SK-N-SH treated with all-trans-retinoic acid at 6 μM for 48 hours (cell line): Measurements from ENCODE around the gene NCAM1.

Experiments
- ARNTL ChIP-seq: fragments of 450-650 bp; formaldehyde crosslinking; IDR thresholded peaks from 2 replicates; pipeline ENCODE4 v1.5.0; 2020; ENCODE audit warnings: low read depth, mild to moderate bottlenecking, moderate library complexity, borderline replicate concordance
- BACH2 ChIP-seq: fragments of 250-450 bp; sonication (Bioruptor Pico); IDR thresholded peaks from 2 replicates; pipeline ENCODE4 v1.9.0; 2021; ENCODE audit warnings: mild to moderate bottlenecking, borderline replicate concordance
- CSDC2 ChIP-seq: fragments of 250-450 bp; sonication (Bioruptor Pico); IDR thresholded peaks from 2 replicates; pipeline ENCODE4 v1.5.0; 2020; ENCODE audit warnings: mild to moderate bottlenecking, moderate library complexity
- OSR1 ChIP-seq: fragments of 250-450 bp; sonication (Bioruptor Pico); IDR thresholded peaks from 2 replicates; pipeline ENCODE4 v1.8.0; 2022; ENCODE audit warnings: moderate library complexity, mild to moderate bottlenecking, inconsistent platforms
- PPARA ChIP-seq: fragments of 250-450 bp; sonication (Bioruptor Pico); IDR thresholded peaks from 2 replicates; pipeline ENCODE4 v1.5.0; 2020; ENCODE audit warnings: mild to moderate bottlenecking, borderline replicate concordance
- SNAI2 ChIP-seq: fragments of 250-450 bp; sonication (Bioruptor Pico); IDR thresholded peaks from 2 replicates; pipeline ENCODE4 v1.5.0; 2020; ENCODE audit warnings: mild to moderate bottlenecking, moderate library complexity
- TOX ChIP-seq: fragments of 250-450 bp; sonication (Bioruptor Pico); IDR thresholded peaks from 2 replicates; pipeline ENCODE4 v1.8.0; 2021; ENCODE audit warnings: mild to moderate bottlenecking, moderate library complexity, borderline replicate concordance
- ZFP3 ChIP-seq: fragments of 250-450 bp; sonication (Bioruptor Pico); IDR thresholded peaks from 2 replicates; pipeline ENCODE4 v1.5.0; 2020; ENCODE audit warnings: mild to moderate bottlenecking, moderate library complexity
- TF ChIP-seq, protein P1 (sequence below): fragments of 250-450 bp; sonication (Bioruptor Pico); IDR thresholded peaks from 2 replicates; pipeline ENCODE4 v1.5.1; 2020; ENCODE audit warnings: low read depth, mild to moderate bottlenecking, moderate library complexity
- TF ChIP-seq, protein P2 (sequence below): fragments of 250-450 bp; sonication (Bioruptor Pico); IDR thresholded peaks from 2 replicates; pipeline ENCODE4 v1.8.0; 2020; ENCODE audit warnings: mild to moderate bottlenecking, moderate library complexity, borderline replicate concordance

DNA sequence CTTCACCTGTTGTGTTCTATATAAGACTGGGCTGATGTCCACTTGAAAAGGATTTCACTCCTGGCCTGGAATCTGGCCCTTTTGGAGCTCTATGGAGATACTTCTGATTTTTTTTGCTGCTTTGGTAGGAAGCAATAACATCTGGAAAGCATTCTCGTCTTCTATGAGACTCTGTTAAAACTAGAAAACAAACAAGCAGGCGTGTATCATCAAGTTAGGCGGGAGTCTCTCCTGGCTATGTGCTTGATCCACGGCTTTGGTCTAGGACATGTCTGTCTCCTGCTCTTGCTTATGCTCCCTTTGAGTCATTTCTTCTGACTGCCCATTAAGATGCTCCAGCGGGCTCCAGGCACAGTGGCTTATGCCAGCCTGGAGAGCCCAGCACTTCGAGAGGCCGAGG, 231.8 kb downstream of the NCAM1 start:
- TF ChIP-seq, protein P1, sequence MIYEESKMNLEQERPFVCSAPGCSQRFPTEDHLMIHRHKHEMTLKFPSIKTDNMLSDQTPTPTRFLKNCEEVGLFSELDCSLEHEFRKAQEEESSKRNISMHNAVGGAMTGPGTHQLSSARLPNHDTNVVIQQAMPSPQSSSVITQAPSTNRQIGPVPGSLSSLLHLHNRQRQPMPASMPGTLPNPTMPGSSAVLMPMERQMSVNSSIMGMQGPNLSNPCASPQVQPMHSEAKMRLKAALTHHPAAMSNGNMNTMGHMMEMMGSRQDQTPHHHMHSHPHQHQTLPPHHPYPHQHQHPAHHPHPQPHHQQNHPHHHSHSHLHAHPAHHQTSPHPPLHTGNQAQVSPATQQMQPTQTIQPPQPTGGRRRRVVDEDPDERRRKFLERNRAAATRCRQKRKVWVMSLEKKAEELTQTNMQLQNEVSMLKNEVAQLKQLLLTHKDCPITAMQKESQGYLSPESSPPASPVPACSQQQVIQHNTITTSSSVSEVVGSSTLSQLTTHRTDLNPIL (CRISPR knock-in tag): no peak
- TF ChIP-seq OSR1 (CRISPR knock-in tag) (no peak), SNAI2 (CRISPR knock-in tag) (no peak), BACH2 (no peak), TOX (CRISPR knock-in tag) (no peak), ARNTL (CRISPR knock-in tag) (no peak), CSDC2 (no peak), PPARA (CRISPR knock-in tag) (no peak), ZFP3 (no peak)
- TF ChIP-seq, protein P2, sequence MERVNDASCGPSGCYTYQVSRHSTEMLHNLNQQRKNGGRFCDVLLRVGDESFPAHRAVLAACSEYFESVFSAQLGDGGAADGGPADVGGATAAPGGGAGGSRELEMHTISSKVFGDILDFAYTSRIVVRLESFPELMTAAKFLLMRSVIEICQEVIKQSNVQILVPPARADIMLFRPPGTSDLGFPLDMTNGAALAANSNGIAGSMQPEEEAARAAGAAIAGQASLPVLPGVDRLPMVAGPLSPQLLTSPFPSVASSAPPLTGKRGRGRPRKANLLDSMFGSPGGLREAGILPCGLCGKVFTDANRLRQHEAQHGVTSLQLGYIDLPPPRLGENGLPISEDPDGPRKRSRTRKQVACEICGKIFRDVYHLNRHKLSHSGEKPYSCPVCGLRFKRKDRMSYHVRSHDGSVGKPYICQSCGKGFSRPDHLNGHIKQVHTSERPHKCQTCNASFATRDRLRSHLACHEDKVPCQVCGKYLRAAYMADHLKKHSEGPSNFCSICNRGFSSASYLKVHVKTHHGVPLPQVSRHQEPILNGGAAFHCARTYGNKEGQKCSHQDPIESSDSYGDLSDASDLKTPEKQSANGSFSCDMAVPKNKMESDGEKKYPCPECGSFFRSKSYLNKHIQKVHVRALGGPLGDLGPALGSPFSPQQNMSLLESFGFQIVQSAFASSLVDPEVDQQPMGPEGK (CRISPR knock-in tag): no peak
